Kidney capillary endothelial cell (primary cell): ENCODE results near the gene LBX2.
"Not testable (repeated sequence)": the region's sequence is repeated elsewhere in the genome, so short reads cannot be mapped to it uniquely, and the experiment has no call there.

Source experiments
- DNase-seq: peaks from one replicate; pipeline ENCODE4 v3.0.0-alpha.2; 2018; ENCODE audit warnings: low spot score

Gene LBX2

GRCh38 chr2:74482801-74483674, 16.4 kb downstream of the LBX2 start, which contains the start of the genes CCDC142 and TTC31:
TSS of gene CCDC142 (minus strand) at chr2:74482998. CDS start at chr2:74482837, 161 bp downstream.
TSS of gene TTC31 (plus strand) at chr2:74483081. CDS start at chr2:74483096, 15 bp downstream.
- DNase-seq: peak; percentile 91

GRCh38 chr2:74481961-74482800, 17.2 kb downstream of the LBX2 start:
- DNase-seq: no peak

GRCh38 chr2:74481431-74481830, 18.0 kb downstream of the LBX2 start:
- DNase-seq: no peak

GRCh38 chr2:74474899-74475298, 24.5 kb downstream of the LBX2 start:
- DNase-seq: no peak

GRCh38 chr2:74474481-74474880, 24.9 kb downstream of the LBX2 start:
- DNase-seq: no peak

- no peak for DNase-seq
Observed at GRCh38 chr2:74472945-74473258, 26.5 kb downstream of the LBX2 start.

- DNase-seq: peak; percentile 91
Observed at GRCh38 chr2:74472086-74472944, 27.1 kb downstream of the LBX2 start, which contains the start of gene MRPL53. TSS of gene MRPL53 (minus strand) at chr2:74472680. CDS start at chr2:74472660, 20 bp downstream.

GRCh38 chr2:74471332-74472065, 27.9 kb downstream of the LBX2 start:
- no peak for DNase-seq

GRCh38 chr2:74470742-74471141, 28.7 kb downstream of the LBX2 start:
- not testable (repeated sequence) for DNase-seq

- DNase-seq: no peak
Observed at GRCh38 chr2:74464406-74464805, 35.0 kb downstream of the LBX2 start.

- no peak for DNase-seq
Observed at GRCh38 chr2:74462786-74463105, 36.7 kb downstream of the LBX2 start.

GRCh38 chr2:74462054-74462785, 37.2 kb downstream of the LBX2 start:
- no peak for DNase-seq

GRCh38 chr2:74461187-74462053, 38.0 kb downstream of the LBX2 start:
- DNase-seq: no peak

- not testable (repeated sequence) for DNase-seq
Observed at GRCh38 chr2:74460187-74460586, 39.2 kb downstream of the LBX2 start.

GRCh38 chr2:74459503-74460118, 39.8 kb downstream of the LBX2 start:
- DNase-seq: not testable (repeated sequence)

- DNase-seq: no peak
Observed at GRCh38 chr2:74458938-74459363, 40.5 kb downstream of the LBX2 start.

GRCh38 chr2:74458132-74458937, 41.1 kb downstream of the LBX2 start, which contains the start of gene WBP1:
TSS of gene WBP1 (plus strand) at chr2:74458438. CDS start at chr2:74458603, 165 bp downstream.
- peak; percentile 100 for DNase-seq

GRCh38 chr2:74457549-74458131, 41.8 kb downstream of the LBX2 start:
- DNase-seq: no peak
